Glomerular visceral epithelial cell (primary cell): ENCODE results near the gene SPDYE18.
"Not testable (repeated sequence)": the region's sequence is repeated elsewhere in the genome, so short reads cannot be mapped to it uniquely, and the experiment has no call there.

Source experiments
- DNase-seq: peaks from one replicate; pipeline ENCODE4 v3.0.0-alpha.2; 2016; ENCODE audit errors: extremely low spot score

Gene SPDYE18

GRCh38 chr7:77062557-77062956 lies at the start of gene SPDYE18:
Gene SPDYE18 (minus strand): TSS chr7:77062558. CDS start chr7:77060512, 2,046 bp downstream.
- DNase-seq, result not testable (repeated sequence)

- DNase-seq, result not testable (repeated sequence)
Observed at GRCh38 chr7:77108362-77108761, 46.0 kb upstream of the SPDYE18 start.

GRCh38 chr7:77107659-77108058 lies 45.3 kb upstream of the SPDYE18 start:
- DNase-seq, result not testable (repeated sequence)

GRCh38 chr7:77105904-77106303 lies 43.5 kb upstream of the SPDYE18 start:
- not testable (repeated sequence) for DNase-seq

GRCh38 chr7:77102671-77103070 lies 40.3 kb upstream of the SPDYE18 start:
- DNase-seq, result not testable (repeated sequence)

- DNase-seq, result not testable (repeated sequence)
Observed at GRCh38 chr7:77101187-77101586, 38.8 kb upstream of the SPDYE18 start.

GRCh38 chr7:77100501-77100900 lies 38.1 kb upstream of the SPDYE18 start:
- not testable (repeated sequence) for DNase-seq

- not testable (repeated sequence) for DNase-seq
Observed at GRCh38 chr7:77092301-77092700, 29.9 kb upstream of the SPDYE18 start.

GRCh38 chr7:77082192-77082591 lies 19.8 kb upstream of the SPDYE18 start:
- DNase-seq, result not testable (repeated sequence)

- not testable (repeated sequence) for DNase-seq
Observed at GRCh38 chr7:77080236-77080635, 17.9 kb upstream of the SPDYE18 start.

- DNase-seq, result not testable (repeated sequence)
Observed at GRCh38 chr7:77079624-77080023, 17.3 kb upstream of the SPDYE18 start.

- DNase-seq, result not testable (repeated sequence)
Observed at GRCh38 chr7:77079112-77079511, 16.8 kb upstream of the SPDYE18 start.

- DNase-seq, result not testable (repeated sequence)
Observed at GRCh38 chr7:77077060-77077459, 14.7 kb upstream of the SPDYE18 start.

- not testable (repeated sequence) for DNase-seq
Observed at GRCh38 chr7:77074786-77075396, 12.5 kb upstream of the SPDYE18 start.

GRCh38 chr7:77071108-77071507 lies 8.8 kb upstream of the SPDYE18 start:
- not testable (repeated sequence) for DNase-seq

- DNase-seq, result not testable (repeated sequence)
Observed at GRCh38 chr7:77065869-77066268, 3.5 kb upstream of the SPDYE18 start.

- DNase-seq, result not testable (repeated sequence)
Observed at GRCh38 chr7:77063732-77064131, 1.4 kb upstream of the SPDYE18 start.

- DNase-seq, result not testable (repeated sequence)
Observed at GRCh38 chr7:77032261-77032660, 30.1 kb downstream of the SPDYE18 start, which contains the start of gene SPDYE17. Gene SPDYE17 (minus strand): TSS chr7:77032361. CDS start chr7:77030570, 1,791 bp downstream.

GRCh38 chr7:77026349-77026748 lies 36.0 kb downstream of the SPDYE18 start:
- not testable (repeated sequence) for DNase-seq

- DNase-seq, result peak; percentile 87
Observed at GRCh38 chr7:77010074-77010680, 52.2 kb downstream of the SPDYE18 start.

- peak; percentile 19 for DNase-seq
Observed at GRCh38 chr7:77008000-77008399, 54.4 kb downstream of the SPDYE18 start.

GRCh38 chr7:77006127-77007110 lies 55.9 kb downstream of the SPDYE18 start:
- DNase-seq, result not testable (repeated sequence)
